Measurements from ENCODE around the gene RLF.
A peak's percentile ranks its signal among the peaks of the same experiment; 100 is the strongest.

Gene RLF

GRCh38 chr1:40240390-40240789 lies 79.2 kb downstream of the RLF start:
- DNase-seq = no peak

- no peak for DNase-seq
These were observed 80.2 kb downstream of the RLF start for GRCh38 chr1:40241362-40241761.

- no peak for DNase-seq
These were observed 82.2 kb downstream of the RLF start for GRCh38 chr1:40243351-40243750.

DNA sequence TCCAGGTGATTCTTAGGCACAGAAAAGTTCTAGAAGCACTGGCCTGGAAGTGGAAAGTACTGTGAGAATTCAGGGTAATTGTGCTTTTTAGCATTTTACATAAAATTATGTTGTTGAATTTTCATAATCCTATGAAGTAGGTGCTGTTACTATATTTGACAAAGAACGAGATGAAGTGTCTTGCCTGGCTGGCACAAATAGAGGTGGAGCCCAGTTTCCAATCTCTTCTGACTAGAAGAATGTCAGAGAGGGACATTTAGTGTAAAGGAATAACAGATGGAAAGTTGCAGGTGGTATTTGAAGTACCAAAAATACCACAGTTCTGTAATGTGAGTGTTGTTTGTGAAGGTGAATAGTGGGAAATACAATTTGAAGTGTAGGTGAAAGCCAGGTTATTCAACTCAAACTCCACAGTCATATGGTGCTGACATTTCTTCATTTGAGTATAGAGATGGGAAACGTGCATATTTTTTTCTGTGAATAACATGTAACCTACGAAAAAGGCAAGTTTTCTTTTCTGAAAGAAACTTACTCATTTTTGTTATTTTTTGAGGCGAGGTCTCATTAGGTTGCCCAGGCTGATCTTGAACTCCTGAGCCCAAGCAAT lies 83.1 kb downstream of the RLF start:
- DNase-seq = no peak

DNA sequence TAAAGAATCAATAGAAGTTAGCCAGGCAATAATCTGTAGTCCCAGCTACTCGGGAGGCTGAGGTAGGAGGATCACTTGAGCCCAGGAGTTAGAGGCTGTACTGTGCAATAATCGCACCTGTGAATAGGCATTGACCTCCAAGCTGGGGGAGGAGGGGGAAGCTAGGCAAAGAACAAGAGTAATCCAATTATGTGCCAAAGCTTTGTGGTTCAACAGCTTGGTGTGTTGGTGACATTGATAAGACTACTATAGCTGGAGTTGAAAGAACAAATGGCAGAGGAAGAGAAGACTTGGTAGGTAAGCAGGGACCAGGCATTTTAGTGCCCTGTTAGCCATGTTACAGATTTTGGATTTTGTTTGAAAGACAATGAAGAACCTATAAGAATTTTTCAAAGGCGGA lies 84.5 kb downstream of the RLF start:
- DNase-seq = no peak

DNA sequence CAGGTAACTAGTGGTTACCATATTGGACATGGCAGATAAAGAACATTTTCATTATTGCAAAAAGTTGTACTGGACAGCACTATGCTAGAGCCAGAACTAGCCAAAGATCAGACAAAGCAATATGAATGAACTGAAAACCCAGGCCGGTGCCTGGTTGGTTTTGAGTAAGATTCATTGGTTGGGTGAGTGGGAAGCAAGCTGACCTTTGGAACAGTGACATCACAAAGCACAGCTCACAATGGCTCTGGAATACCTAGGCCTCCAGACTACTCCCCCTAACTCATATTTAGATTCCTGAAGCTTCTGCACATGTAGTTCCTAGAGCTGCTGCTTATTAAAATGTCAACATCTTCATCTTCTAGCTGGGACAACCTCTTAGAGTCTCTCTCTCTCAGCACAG lies 86.5 kb downstream of the RLF start, which contains the start of gene TMCO2:
TSS of gene TMCO2 (plus strand) at position 283 of the 400 bp plus-strand sequence. CDS start at position 340, 57 bp downstream.
- no peak for DNase-seq

DNA sequence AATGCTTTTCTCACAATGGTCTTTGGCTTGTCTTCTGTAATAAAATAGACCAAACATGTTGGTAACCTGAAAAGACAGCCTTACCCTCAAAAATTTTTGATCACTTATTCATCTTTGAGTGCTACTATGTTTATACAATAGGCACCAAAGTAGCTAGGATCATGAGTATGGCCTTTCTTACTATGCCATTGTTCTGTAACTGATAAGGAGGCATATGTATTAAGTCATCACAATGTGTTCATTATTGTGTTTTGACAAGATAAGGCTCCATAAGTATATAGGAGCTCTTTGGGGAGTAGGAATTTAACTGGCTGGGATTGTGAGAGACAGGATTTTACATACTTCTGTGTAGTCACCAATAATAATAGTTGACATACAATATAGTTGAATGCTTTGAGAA lies 87.2 kb downstream of the RLF start:
- no peak for DNase-seq

GRCh38 chr1:40251456-40251855 lies 90.3 kb downstream of the RLF start:
- DNase-seq = no peak

DNA sequence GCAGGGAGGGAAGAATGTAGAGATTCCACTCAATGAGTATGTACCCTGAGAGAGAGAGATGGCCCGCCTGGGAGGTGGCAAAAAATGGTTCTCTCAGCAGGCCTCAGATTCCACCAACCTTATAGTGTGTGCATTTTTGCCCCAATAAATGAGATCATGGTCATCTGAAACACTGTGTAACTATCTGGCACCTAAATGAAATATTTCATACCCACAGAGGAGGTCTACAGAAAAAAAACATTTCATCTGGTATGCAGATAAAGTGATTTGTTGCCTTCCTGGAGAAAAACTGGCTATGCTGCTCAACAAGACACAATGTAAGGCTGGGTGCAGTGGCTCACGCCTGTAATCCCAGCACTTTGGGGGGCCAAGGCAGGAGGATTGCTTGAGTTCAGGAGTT lies 91.4 kb downstream of the RLF start:
- no peak for DNase-seq

DNA sequence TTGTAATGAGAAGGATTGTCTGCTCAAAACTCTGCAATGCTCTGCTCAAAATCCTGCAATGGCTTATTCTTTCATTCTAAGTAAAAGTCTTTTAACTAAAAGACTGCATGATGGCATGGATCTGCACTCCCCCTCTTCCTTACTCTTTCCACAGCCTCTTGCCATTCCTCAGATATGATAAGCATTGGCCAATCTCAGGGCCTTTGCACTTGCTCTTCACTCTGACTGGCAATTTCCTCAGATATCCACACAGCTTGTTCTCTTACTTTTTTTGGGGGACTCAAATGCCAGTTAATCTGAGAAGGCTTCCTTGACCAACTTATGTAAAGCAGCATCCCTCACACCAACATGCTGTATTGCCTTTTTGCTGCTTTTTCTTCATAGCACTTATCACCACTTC lies 94.0 kb downstream of the RLF start:
- no peak for DNase-seq

DNA sequence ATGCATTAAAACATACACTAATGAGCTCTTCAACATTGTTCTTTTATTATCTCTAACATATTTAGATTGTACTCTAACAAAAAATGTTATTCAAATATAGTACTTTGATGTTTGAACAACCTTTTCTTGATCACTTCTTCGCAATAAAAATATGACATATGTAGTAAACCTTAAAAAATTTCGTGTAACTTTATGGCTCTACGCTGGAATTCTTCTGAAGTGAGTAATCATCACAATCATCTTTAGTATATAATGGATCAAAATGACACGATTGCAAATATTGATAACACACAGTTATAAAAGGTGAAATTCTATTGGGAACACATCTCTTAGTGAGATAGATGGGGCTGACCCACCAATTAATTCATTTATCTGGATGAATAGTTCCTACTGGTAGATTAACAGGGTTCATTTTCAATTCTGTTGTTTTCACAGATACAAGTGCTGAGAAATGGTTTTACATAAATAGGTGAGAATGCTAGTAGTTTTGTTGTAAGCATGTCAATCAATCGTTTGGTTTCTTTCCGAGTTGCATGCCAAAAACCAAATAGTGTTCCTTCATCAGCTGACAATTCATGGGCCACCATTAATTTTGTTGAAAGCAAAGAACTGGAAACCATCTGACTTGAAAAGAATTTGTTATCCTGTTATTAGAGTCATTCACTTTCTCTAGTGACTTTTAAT lies 95.4 kb downstream of the RLF start:
- DNase-seq = no peak

DNA sequence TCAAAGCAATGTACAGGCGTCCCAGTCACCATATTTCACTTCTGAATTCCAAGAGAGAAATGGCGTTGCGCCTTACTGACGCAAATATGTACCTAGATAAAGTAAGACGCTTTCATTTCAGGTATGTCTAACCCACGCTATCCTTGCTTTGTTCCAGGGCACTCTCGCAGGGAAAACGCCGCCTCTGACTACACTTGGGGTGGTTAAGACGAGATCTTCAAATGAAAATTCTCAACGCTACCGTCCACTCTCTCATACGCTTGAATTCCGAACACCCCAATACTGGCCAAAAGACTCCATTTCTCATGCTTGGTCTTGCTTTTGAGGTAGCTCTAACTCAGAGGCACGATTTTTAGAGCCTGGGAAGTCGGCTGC lies 96.1 kb downstream of the RLF start:
- DNase-seq = peak; percentile 46

DNA sequence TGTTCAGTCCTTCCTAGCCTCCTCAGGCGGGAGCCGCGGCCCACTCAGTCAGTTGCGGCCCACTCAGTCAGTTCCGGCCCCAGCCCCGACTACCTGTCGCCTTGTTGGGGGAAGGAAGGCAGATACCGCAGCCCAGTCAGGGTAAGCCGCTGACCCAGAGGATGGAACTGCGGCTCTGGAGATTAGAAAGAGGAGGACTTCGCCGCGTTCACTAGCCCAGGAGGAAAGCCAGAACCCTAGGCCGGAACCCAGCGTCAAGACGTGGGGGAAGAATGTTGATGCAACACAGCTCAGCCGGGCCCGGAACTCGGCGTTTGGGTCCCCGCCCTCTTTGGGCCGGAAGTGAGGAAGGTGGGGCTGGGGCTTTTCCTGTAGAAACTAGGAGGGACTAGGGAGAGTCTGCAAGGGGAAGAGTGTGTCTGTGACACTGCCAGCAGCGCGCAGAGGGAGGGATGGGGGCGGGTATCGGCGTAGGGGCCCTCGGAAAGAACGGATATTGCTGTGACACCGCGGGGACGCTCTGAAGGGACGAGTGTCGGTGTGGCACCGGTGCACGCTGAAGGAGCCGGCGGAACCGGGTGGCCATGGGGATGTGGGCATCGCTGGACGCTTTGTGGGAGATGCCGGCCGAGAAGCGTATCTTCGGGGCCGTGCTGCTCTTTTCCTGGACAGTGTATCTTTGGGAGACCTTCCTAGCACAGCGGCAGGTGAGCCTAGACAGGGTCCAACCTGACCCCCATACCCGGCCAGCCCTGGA lies 96.7 kb downstream of the RLF start, which contains the start of gene ZMPSTE24:
TSS of gene ZMPSTE24 (plus strand) at position 549 of the 757 bp plus-strand sequence. CDS start at position 585, 36 bp downstream.
- peak; percentile 89 for DNase-seq

DNA sequence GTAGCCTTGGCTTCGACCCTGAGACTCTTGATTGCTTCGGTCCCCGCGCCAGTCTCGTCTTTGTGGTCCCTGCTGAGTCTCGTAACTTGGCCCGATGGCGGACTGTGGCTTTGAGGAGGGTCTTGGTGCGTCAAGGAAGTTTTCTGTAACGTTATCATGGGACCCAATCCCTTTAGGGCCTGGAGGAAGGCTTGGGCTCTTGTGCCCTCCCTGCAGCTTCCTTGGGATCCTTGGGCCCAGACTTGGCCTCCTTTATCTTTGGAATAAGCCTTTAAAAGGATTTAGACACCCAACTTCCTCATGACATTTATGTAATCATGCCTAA lies 97.2 kb downstream of the RLF start:
- DNase-seq = no peak

DNA sequence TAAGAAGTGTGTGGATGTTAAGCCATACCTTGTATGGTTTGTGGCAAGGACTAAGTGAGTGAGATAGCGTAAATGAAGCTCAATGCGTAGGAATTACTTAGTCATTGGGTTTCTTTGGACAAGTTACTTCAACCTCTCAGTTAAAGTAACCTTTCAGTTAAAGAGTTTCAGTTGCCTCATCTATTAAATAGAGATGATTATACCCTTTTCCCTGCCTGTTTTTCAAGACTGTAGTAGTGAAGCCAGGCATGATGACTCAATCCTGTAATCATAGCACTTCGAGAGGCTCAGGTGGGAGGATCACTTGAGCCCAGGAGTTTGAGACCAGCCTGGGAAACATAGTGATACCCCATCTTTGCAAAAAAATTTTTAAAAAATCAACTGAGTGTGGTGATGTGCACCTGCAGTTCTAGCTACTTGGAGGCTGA lies 103.2 kb downstream of the RLF start:
- DNase-seq = no peak

- no peak for DNase-seq
These were observed 104.1 kb downstream of the RLF start for GRCh38 chr1:40265298-40265697.

- no peak for DNase-seq
These were observed 104.7 kb downstream of the RLF start for GRCh38 chr1:40265919-40266318.

- DNase-seq = no peak
These were observed 105.8 kb downstream of the RLF start for GRCh38 chr1:40266786-40267535.

- no peak for DNase-seq
These were observed 106.6 kb downstream of the RLF start for GRCh38 chr1:40267767-40268187.

- no peak for DNase-seq
These were observed 107.0 kb downstream of the RLF start for GRCh38 chr1:40268211-40268610.

- no peak for DNase-seq
These were observed 109.1 kb downstream of the RLF start for GRCh38 chr1:40270152-40270834.

- no peak for DNase-seq
These were observed 111.5 kb downstream of the RLF start for GRCh38 chr1:40272653-40273213.
